ENCODE results near the gene RDH13.
"Not testable (repeated sequence)": the region's sequence is repeated elsewhere in the genome, so short reads cannot be mapped to it uniquely, and the experiment has no call there.

Gene RDH13

GRCh38 chr19:55000761-55001160 lies 62.2 kb downstream of the RDH13 start:
- no peak for DNase-seq (ENCODE audit: low read depth)
- no peak overlapping the region for H3K4me3 ChIP-seq (ENCODE audit: low read depth, low read length)
- no peak for TF ChIP-seq CTCF (IDR thresholded peaks at IDR 0.05; ENCODE audit: low read depth, low read length, missing control alignments)

- not testable (repeated sequence) for H3K4me3 ChIP-seq (ENCODE audit: low read depth, low read length); DNase-seq (ENCODE audit: low read depth)
Measured at GRCh38 chr19:54998751-54999239, 64.2 kb downstream of the RDH13 start.

- TF ChIP-seq CTCF (IDR thresholded peaks at IDR 0.05; ENCODE audit: low read depth, low read length, missing control alignments), result no peak
- no peak for DNase-seq (ENCODE audit: low read depth)
- no peak overlapping the region for H3K4me3 ChIP-seq (ENCODE audit: low read depth, low read length)
Measured at GRCh38 chr19:54995561-54995960, 67.4 kb downstream of the RDH13 start.

All from GM12864 (cell line).